K562 (cell line): ENCODE data around the gene SRCAP. TPM values are rescaled to one million over a fixed set of nuclear protein-coding genes. Genes with fewer than 3 reads are reported as not detected.

Experiments
- ATAC-seq: fragments of 200-7000 bp; cut with Tn5 transposase; 3 replicates; pipeline ENCODE4 v1.9.1; 2020; ENCODE audit warnings: moderate library complexity
- BruUV-seq: library from RNA; stranded (reverse); fragments of 400-500 nt; replicated peaks from 2 replicates; lab custom pipeline; 2021; lab: Mats Ljungman, UMichigan
- CTCF ChIA-PET: fragments of 300-600 bp; formaldehyde crosslinking; extraction: SDS; loops from one replicate; lab custom pipeline; 2021; ENCODE audit warnings: low intra/inter-chr PET ratio; lab: Yijun Ruan, JAX
- POLR2A ChIA-PET: fragments of 300-600, 350-650 bp; sonication (Branson Sonifier 250); formaldehyde crosslinking; extraction: SDS; loops from one replicate; lab custom pipeline; 2021; ENCODE audit warnings: antibody characterized with exemption, inconsistent platforms; lab: Yijun Ruan, JAX
- DNase-seq, 4 experiments: peaks; one replicate each; pipeline versions ENCODE4 v3.0.0 to v3.0.0-alpha.2; 2011 to 2018; ENCODE audit warnings: low spot score in 3 of 4, mixed read lengths in 3 of 4; ENCODE audit errors: extremely low read depth in 1 of 4
- FAIRE-seq: peaks from 2 replicates; lab custom pipeline; 2011; peaks lifted over from hg19 to GRCh38; lab: Jason Lieb, UNC
- H2AFZ ChIP-seq: 2 replicates; pipeline ENCODE4 v1.6.0; 2011; ENCODE audit warnings: low read depth, low read length, control low read depth, inconsistent platforms
- H3K27ac ChIP-seq: fragments of 200-600 bp; 3 replicates; pipeline ENCODE4 v1.8.0; 2011; ENCODE audit warnings: low read depth, mild to moderate bottlenecking, control low read depth, inconsistent platforms, low read length, moderate library complexity, mixed read lengths; ENCODE audit errors: extremely low read depth
- H3K27me3 ChIP-seq, 2 experiments: fragments of 300-600 bp in 1 of 2; 2 replicates in 1 of 2; 3 replicates in 1 of 2; pipeline versions ENCODE4 v1.6.0 to v1.8.0; 2011; ENCODE audit warnings: inconsistent platforms in 2 of 2, low read length in 2 of 2, mild to moderate bottlenecking in 1 of 2, mixed read lengths in 1 of 2, moderate library complexity in 1 of 2; ENCODE audit not compliant: control insufficient read depth in 2 of 2, insufficient read depth in 2 of 2
- H3K36me3 ChIP-seq: fragments of 300-600 bp; 3 replicates; pipeline ENCODE4 v1.8.0; 2011; ENCODE audit warnings: mild to moderate bottlenecking, low read length, inconsistent platforms; ENCODE audit not compliant: control insufficient read depth, insufficient read depth
- H3K4me1 ChIP-seq, 2 experiments: fragments of 200-600 bp in 1 of 2; replicated peaks in 1 of 2; 2 replicates in 1 of 2; 3 replicates in 1 of 2; pipeline versions ENCODE4 v1.5.1 to v1.8.0; 2011; ENCODE audit warnings: inconsistent platforms in 2 of 2, low read length in 2 of 2, mild to moderate bottlenecking in 1 of 2, mixed read lengths in 1 of 2, moderate library complexity in 1 of 2; ENCODE audit not compliant: control insufficient read depth in 2 of 2, insufficient read depth in 2 of 2
- H3K4me2 ChIP-seq: 2 replicates; pipeline ENCODE4 v1.6.1; 2011; ENCODE audit warnings: low read length, control low read depth, inconsistent platforms, mixed read lengths; ENCODE audit not compliant: insufficient read depth
- H3K4me3 ChIP-seq: fragments of 200-600 bp; sonication (generic), shearing (Covaris generic); 2 replicates; pipeline ENCODE4 v1.5.1; 2016; ENCODE audit warnings: control low read depth, inconsistent platforms
- H3K79me2 ChIP-seq: fragments of 200-600 bp; 3 replicates; pipeline ENCODE4 v1.8.0; 2011; ENCODE audit warnings: low read length, inconsistent platforms; ENCODE audit not compliant: control insufficient read depth, insufficient read depth
- H3K9ac ChIP-seq, 2 experiments: 2 replicates each; pipeline versions ENCODE4 v1.6.0 to v1.6.1; 2011; ENCODE audit warnings: low read depth in 2 of 2, low read length in 2 of 2, control low read depth in 1 of 2, inconsistent platforms in 1 of 2, mild to moderate bottlenecking in 1 of 2, mixed read lengths in 1 of 2; ENCODE audit not compliant: insufficient read depth in 1 of 2
- H3K9me1 ChIP-seq: one replicate; pipeline ENCODE4 v1.6.0; 2011; ENCODE audit warnings: inconsistent platforms, mild to moderate bottlenecking, low read length, moderate library complexity; ENCODE audit not compliant: control insufficient read depth, insufficient read depth
- H3K9me3 ChIP-seq: replicated peaks from 2 replicates; pipeline ENCODE4 v1.5.1; 2011; ENCODE audit warnings: low read depth, low read length, inconsistent platforms; ENCODE audit not compliant: control insufficient read depth, insufficient read depth
- H4K20me1 ChIP-seq: replicated peaks from 2 replicates; pipeline ENCODE4 v1.6.1; 2011; ENCODE audit warnings: low read length, inconsistent platforms, mixed read lengths; ENCODE audit not compliant: control insufficient read depth, insufficient read depth
- BACH1 ChIP-seq: fragments of 200-800 bp; sonication (Bioruptor generic); IDR thresholded peaks from 2 replicates; pipeline ENCODE4 v1.6.1; 2016; ENCODE audit warnings: missing genetic modification characterization, missing compliant biosample characterization
- NFE2 ChIP-seq: IDR thresholded peaks from 2 replicates; pipeline ENCODE4 v1.6.1; 2014; ENCODE audit warnings: antibody characterized with exemption, low read depth
- TAF1 ChIP-seq: IDR thresholded peaks from 2 replicates; pipeline ENCODE4 v1.6.1; 2011; ENCODE audit warnings: mild to moderate bottlenecking, low read length, moderate library complexity; ENCODE audit not compliant: insufficient read depth, control insufficient read depth, severe bottlenecking; ENCODE audit errors: extremely low read depth
- ZNF436 ChIP-seq: fragments of 250-450, 450-650 bp; sonication (Bioruptor Pico); formaldehyde crosslinking; IDR thresholded peaks from 2 replicates; pipeline ENCODE4 v1.7.0; 2020; ENCODE audit warnings: mild to moderate bottlenecking
- ZNF764 ChIP-seq: fragments of 250-450 bp; sonication (Bioruptor Pico); IDR thresholded peaks from 2 replicates; pipeline ENCODE4 v1.4.0; 2020; ENCODE audit warnings: low read depth, mild to moderate bottlenecking, moderate library complexity
- WGBS: fragments of 100-300 bp; shearing (Covaris generic); methylation state at CpG from one replicate; pipeline ENCODE4 v1.1.6; 2016; ENCODE audit warnings: low coverage, mixed read lengths; ENCODE audit not compliant: insufficient coverage; ENCODE audit errors: missing lambda C conversion rate; 5-methylcytosine and 5-hydroxymethylcytosine counted together
- in situ Hi-C: fragments of 300-500 bp; cut with MboI; formaldehyde crosslinking; loops from 4 replicates; pipeline ENCODE4 v1.15.0; 2018; ENCODE audit warnings: inconsistent platforms, mixed read lengths
- intact Hi-C: fragments of 100-400 bp; cut with micrococcal nuclease; formaldehyde crosslinking; loops from 2 replicates; pipeline ENCODE4 v1.14.2; 2022
- polyA plus RNA-seq, 8 experiments: library from polyadenylated mRNA; depleted of rRNA in 4 of 8; stranded (reverse) in 5 of 8; unstranded in 3 of 8; fragments of >200 nt; fragmentation: Nextera tagmentation in 2 of 8; fragmentation: Illumina TruSeq in 1 of 8; extraction: Ambion mirVana in 2 of 8; extraction: Trizol in 1 of 8; gene quantifications; 2 replicates each; pipeline versions ENCODE4 v1.2.1 to v1.2.3, GENCODE V29; 2011 to 2014; ENCODE audit warnings: inconsistent platforms in 1 of 8, missing spikeins in 1 of 8
- total RNA-seq, 7 experiments: library from RNA; depleted of rRNA in 6 of 7; stranded (reverse); fragments of >200 nt in 6 of 7; fragmentation: Illumina TruSeq in 2 of 7; extraction: Trizol in 2 of 7; gene quantifications; 2 replicates each; pipeline versions ENCODE4 v1.2.1 to v1.2.3, GENCODE V29; 2011 to 2021; ENCODE audit warnings: low replicate concordance in 1 of 7
- TF ChIP-seq, protein P1 (sequence below): fragments of 250-450 bp; sonication (Bioruptor Pico); IDR thresholded peaks from 2 replicates; pipeline ENCODE4 v1.4.0; 2020; ENCODE audit warnings: mild to moderate bottlenecking, moderate library complexity

The SRCAP gene
- total and polyA plus RNA-seq, 9 of the 15 experiments (the other 6 are each of a cell fraction or from before 2014, with no cell fraction given), result 0.21 to 62.6 (median 5.8) TPM

- no peak overlapping the region for H3K27ac ChIP-seq
- no peak overlapping the region for H3K4me2 ChIP-seq
- no peak for FAIRE-seq
- H3K27me3 ChIP-seq, result no peaks in the 10 kb centered on the region
- no peak overlapping the region for H2AFZ ChIP-seq
- H3K79me2 ChIP-seq, result peaks cover 12% of the 10 kb centered on the region; the same call in 2 of the 3 replicates
- no peaks in the 10 kb centered on the region; the same call in 1 of the 2 replicates for H4K20me1 ChIP-seq
- intact Hi-C loops, result no loop called here
- H3K9me1 ChIP-seq, result no peaks in the 10 kb centered on the region
- WGBS, result 91% methylated on average over 16 of the region's 17 CpGs
- BruUV-seq, result no TSS peak
- CTCF ChIA-PET, result no interaction called here
- no peaks in the 10 kb centered on the region for H3K9me3 ChIP-seq
- H3K9ac ChIP-seq, result no peak overlapping the region
- POLR2A ChIA-PET, result interaction anchor here (0.6 to 1.4 kb wide), 3 partner anchors 15 to 76 kb away, joined by 3 to 4 read pairs (median 4); no protein-coding TSS in a partner anchor
- in situ Hi-C loops, result no loop called here
- DNase-seq, result no peak
- no peak for ATAC-seq
- no peak for TF ChIP-seq TAF1
- no peak for TF ChIP-seq BACH1 (tag)
- TF ChIP-seq NFE2, result no peak
- TF ChIP-seq ZNF436 (CRISPR knock-in tag), result no peak
- TF ChIP-seq ZNF764 (CRISPR knock-in tag), result no peak
- TF ChIP-seq, protein P1, sequence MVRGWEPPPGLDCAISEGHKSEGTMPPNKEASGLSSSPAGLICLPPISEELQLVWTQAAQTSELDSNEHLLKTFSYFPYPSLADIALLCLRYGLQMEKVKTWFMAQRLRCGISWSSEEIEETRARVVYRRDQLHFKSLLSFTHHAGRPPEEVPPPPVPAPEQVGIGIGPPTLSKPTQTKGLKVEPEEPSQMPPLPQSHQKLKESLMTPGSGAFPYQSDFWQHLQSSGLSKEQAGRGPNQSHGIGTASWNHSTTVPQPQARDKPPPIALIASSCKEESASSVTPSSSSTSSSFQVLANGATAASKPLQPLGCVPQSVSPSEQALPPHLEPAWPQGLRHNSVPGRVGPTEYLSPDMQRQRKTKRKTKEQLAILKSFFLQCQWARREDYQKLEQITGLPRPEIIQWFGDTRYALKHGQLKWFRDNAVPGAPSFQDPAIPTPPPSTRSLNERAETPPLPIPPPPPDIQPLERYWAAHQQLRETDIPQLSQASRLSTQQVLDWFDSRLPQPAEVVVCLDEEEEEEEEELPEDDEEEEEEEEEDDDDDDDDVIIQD, result no peak
- peaks cover 0 to 4% of the 10 kb centered on the region in 2 experiments; a peak in 2 of 5 replicates for H3K4me1 ChIP-seq
- H3K36me3 ChIP-seq, result peaks cover 95% of the 10 kb centered on the region
- no peak overlapping the region for H3K4me3 ChIP-seq
Observed at GRCh38 chr16:30728899-30729672, 30.1 kb downstream of the SRCAP start.
